Liver (tissue), 9 donors: ENCODE data around the gene SYNM. TPM values are rescaled to one million over a fixed set of nuclear protein-coding genes. Genes with fewer than 3 reads are reported as not detected.

Source experiments
- DNase-seq: peaks from one replicate; pipeline ENCODE4 v3.0.0-alpha.2; 2017; ENCODE audit warnings: low spot score
- H3K27ac ChIP-seq, 2 donors: one replicate each; pipeline ENCODE4 v1.7.0; 2013; ENCODE audit warnings: inconsistent platforms in 2 of 2, low read length in 2 of 2, control low read depth in 1 of 2, low read depth in 1 of 2, mild to moderate bottlenecking in 1 of 2
- H3K27me3 ChIP-seq, 4 donors: one replicate each; pipeline versions ENCODE4 v1.6.1 to v1.7.0; 2013; ENCODE audit warnings: low read length in 3 of 4, inconsistent platforms in 1 of 4, mild to moderate bottlenecking in 1 of 4, moderate library complexity in 1 of 4; ENCODE audit not compliant: control insufficient read depth in 4 of 4, insufficient read depth in 4 of 4
- H3K36me3 ChIP-seq, 4 donors: one replicate each; pipeline versions ENCODE4 v1.6.1 to v1.7.0; 2013; ENCODE audit warnings: low read length in 3 of 4, mild to moderate bottlenecking in 3 of 4, low read depth in 1 of 4, moderate library complexity in 1 of 4; ENCODE audit not compliant: control insufficient read depth in 4 of 4, insufficient read depth in 3 of 4
- H3K4me1 ChIP-seq, 4 donors: one replicate each; pipeline versions ENCODE4 v1.6.1 to v1.7.0; 2013; ENCODE audit warnings: low read length in 3 of 4, mild to moderate bottlenecking in 3 of 4, moderate library complexity in 1 of 4; ENCODE audit not compliant: control insufficient read depth in 4 of 4, insufficient read depth in 4 of 4
- H3K4me3 ChIP-seq, 3 donors: one replicate each; pipeline versions ENCODE4 v1.6.1 to v1.7.0; 2013; ENCODE audit warnings: low read length in 3 of 3, control low read depth in 1 of 3, low read depth in 1 of 3, mild to moderate bottlenecking in 1 of 3
- H3K9ac ChIP-seq, 2 donors: one replicate each; pipeline ENCODE4 v1.7.0; 2013; ENCODE audit warnings: low read length in 2 of 2, mild to moderate bottlenecking in 2 of 2, moderate library complexity in 2 of 2, control low read depth in 1 of 2, low read depth in 1 of 2
- H3K9me3 ChIP-seq, 4 donors: one replicate each; pipeline versions ENCODE4 v1.6.1 to v1.7.0; 2013; ENCODE audit warnings: low read length in 3 of 4; ENCODE audit not compliant: control insufficient read depth in 4 of 4
- EGR1 ChIP-seq, 2 donors: IDR thresholded peaks; 2 replicates each; pipeline ENCODE4 v1.6.1; 2016 to 2018; ENCODE audit warnings: antibody characterized with exemption in 2 of 2, low read depth in 2 of 2
- FOXA1 ChIP-seq: IDR thresholded peaks from 2 replicates; pipeline ENCODE4 v1.6.1; 2016; ENCODE audit warnings: antibody characterized with exemption
- FOXA2 ChIP-seq: IDR thresholded peaks from 2 replicates; pipeline ENCODE4 v1.6.1; 2016; ENCODE audit warnings: antibody characterized with exemption
- GABPA ChIP-seq, 2 donors: IDR thresholded peaks in 1 of 2; conservative IDR thresholded peaks in 1 of 2; 2 replicates each; pipeline ENCODE4 v1.6.1; 2016; ENCODE audit warnings: antibody characterized with exemption in 2 of 2, mild to moderate bottlenecking in 1 of 2, moderate library complexity in 1 of 2
- HNF4A ChIP-seq, 2 donors: conservative IDR thresholded peaks; 2 replicates each; pipeline ENCODE4 v1.6.1; 2016; ENCODE audit warnings: antibody characterized with exemption in 2 of 2, mild to moderate bottlenecking in 2 of 2
- HNF4G ChIP-seq: IDR thresholded peaks from 2 replicates; pipeline ENCODE4 v1.6.1; 2016; ENCODE audit warnings: antibody characterized with exemption
- JUND ChIP-seq, 2 donors: IDR thresholded peaks; 2 replicates each; pipeline ENCODE4 v1.6.1; 2016; ENCODE audit warnings: antibody characterized with exemption in 2 of 2
- MAX ChIP-seq: IDR thresholded peaks from 2 replicates; pipeline ENCODE4 v1.6.1; 2016; ENCODE audit warnings: antibody characterized with exemption
- NR2F2 ChIP-seq: IDR thresholded peaks from 2 replicates; pipeline ENCODE4 v1.6.1; 2016; ENCODE audit warnings: antibody characterized with exemption
- RAD21 ChIP-seq, 2 donors: IDR thresholded peaks; 2 replicates each; pipeline ENCODE4 v1.6.1; 2016; ENCODE audit warnings: antibody characterized with exemption in 2 of 2, mild to moderate bottlenecking in 2 of 2
- RXRA ChIP-seq, 2 donors: IDR thresholded peaks; 2 replicates each; pipeline ENCODE4 v1.6.1; 2017 to 2018; ENCODE audit warnings: antibody characterized with exemption in 2 of 2, mild to moderate bottlenecking in 1 of 2
- SP1 ChIP-seq: IDR thresholded peaks from 2 replicates; pipeline ENCODE4 v1.6.1; 2018; ENCODE audit warnings: antibody characterized with exemption, mild to moderate bottlenecking
- TAF1 ChIP-seq: conservative IDR thresholded peaks from 2 replicates; pipeline ENCODE4 v1.6.1; 2016; ENCODE audit warnings: antibody characterized with exemption, mild to moderate bottlenecking
- YY1 ChIP-seq: IDR thresholded peaks from 2 replicates; pipeline ENCODE4 v1.6.1; 2016; ENCODE audit warnings: antibody characterized with exemption, mild to moderate bottlenecking
- WGBS: extraction: QIAGEN DNeasy Blood & Tissue Kit; methylation state at CpG from one replicate; pipeline ENCODE4 v1.1.7; 2013; 5-methylcytosine and 5-hydroxymethylcytosine counted together
- polyA plus RNA-seq, 2 donors: library from polyadenylated mRNA; stranded (reverse) in 1 of 2; unstranded in 1 of 2; fragments of 200-250 nt in 1 of 2; fragments of >200 nt in 1 of 2; fragmentation: Nextera tagmentation in 1 of 2; extraction: Ambion mirVana in 1 of 2; gene quantifications; one replicate each; pipeline versions ENCODE4 v1.2.1 to v1.2.3, GENCODE V29; 2013 to 2015
- total RNA-seq, 2 donors: library from RNA; depleted of rRNA; stranded (reverse); fragments of >200 nt; gene quantifications; one replicate each; pipeline ENCODE4 v1.2.3, GENCODE V29; 2014
- TF ChIP-seq, protein P1 (sequence below): IDR thresholded peaks from 2 replicates; pipeline ENCODE4 v1.6.1; 2016; ENCODE audit warnings: antibody characterized with exemption
- TF ChIP-seq, protein P2 (sequence below): fragments of 150-350 bp; IDR thresholded peaks from 2 replicates; pipeline ENCODE4 v1.5.1; 2017; ENCODE audit warnings: improper control_type of control experiment, low read depth, low read length; ENCODE audit not compliant: missing input control
- TF ChIP-seq, protein P3 (sequence below): IDR thresholded peaks from 2 replicates; pipeline ENCODE4 v1.6.1; 2016; ENCODE audit warnings: antibody characterized with exemption
- TF ChIP-seq, protein P4 (sequence below): IDR thresholded peaks from 2 replicates; pipeline ENCODE4 v1.6.1; 2016; ENCODE audit warnings: antibody characterized with exemption, mild to moderate bottlenecking
- donor health status: healthy.
- donor health status: healthy.
- donor health status: healthy.
- donor health status: healthy.
- donor health status: healthy.

The SYNM gene
- total and polyA plus RNA-seq, 4 donors = 0.39 to 6.4 (median 1.2) TPM

GRCh38 chr15:99165956-99166689 is 61.2 kb downstream of the SYNM start:
- H3K27me3 ChIP-seq = no peaks in the 10 kb centered on the region
- H3K4me3 ChIP-seq = no peak overlapping the region
- no peaks in the 10 kb centered on the region for H3K9me3 ChIP-seq
- H3K36me3 ChIP-seq = peaks cover 0 to 16% (median 7%) of the 10 kb centered on the region in 4 donors
- no peak for DNase-seq
- peaks cover 0 to 6% (median 3%) of the 10 kb centered on the region in 4 donors for H3K4me1 ChIP-seq
- WGBS = 94% methylated on average over 23 of the region's 23 CpGs
- no peak overlapping the region for H3K9ac ChIP-seq
- TF ChIP-seq, protein P1, sequence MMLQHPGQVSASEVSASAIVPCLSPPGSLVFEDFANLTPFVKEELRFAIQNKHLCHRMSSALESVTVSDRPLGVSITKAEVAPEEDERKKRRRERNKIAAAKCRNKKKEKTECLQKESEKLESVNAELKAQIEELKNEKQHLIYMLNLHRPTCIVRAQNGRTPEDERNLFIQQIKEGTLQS = no peak
- no peak for TF ChIP-seq JUND (IDR thresholded peaks at IDR 0.05)
- TF ChIP-seq GABPA (IDR thresholded peaks at IDR 0.05 in 1 of 2, conservative IDR thresholded peaks at IDR 0.05 in 1 of 2) = no peak
- TF ChIP-seq HNF4G = no peak
- TF ChIP-seq, protein P2, sequence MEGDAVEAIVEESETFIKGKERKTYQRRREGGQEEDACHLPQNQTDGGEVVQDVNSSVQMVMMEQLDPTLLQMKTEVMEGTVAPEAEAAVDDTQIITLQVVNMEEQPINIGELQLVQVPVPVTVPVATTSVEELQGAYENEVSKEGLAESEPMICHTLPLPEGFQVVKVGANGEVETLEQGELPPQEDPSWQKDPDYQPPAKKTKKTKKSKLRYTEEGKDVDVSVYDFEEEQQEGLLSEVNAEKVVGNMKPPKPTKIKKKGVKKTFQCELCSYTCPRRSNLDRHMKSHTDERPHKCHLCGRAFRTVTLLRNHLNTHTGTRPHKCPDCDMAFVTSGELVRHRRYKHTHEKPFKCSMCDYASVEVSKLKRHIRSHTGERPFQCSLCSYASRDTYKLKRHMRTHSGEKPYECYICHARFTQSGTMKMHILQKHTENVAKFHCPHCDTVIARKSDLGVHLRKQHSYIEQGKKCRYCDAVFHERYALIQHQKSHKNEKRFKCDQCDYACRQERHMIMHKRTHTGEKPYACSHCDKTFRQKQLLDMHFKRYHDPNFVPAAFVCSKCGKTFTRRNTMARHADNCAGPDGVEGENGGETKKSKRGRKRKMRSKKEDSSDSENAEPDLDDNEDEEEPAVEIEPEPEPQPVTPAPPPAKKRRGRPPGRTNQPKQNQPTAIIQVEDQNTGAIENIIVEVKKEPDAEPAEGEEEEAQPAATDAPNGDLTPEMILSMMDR = no peak
- TF ChIP-seq FOXA1 = no peak
- TF ChIP-seq, protein P3, sequence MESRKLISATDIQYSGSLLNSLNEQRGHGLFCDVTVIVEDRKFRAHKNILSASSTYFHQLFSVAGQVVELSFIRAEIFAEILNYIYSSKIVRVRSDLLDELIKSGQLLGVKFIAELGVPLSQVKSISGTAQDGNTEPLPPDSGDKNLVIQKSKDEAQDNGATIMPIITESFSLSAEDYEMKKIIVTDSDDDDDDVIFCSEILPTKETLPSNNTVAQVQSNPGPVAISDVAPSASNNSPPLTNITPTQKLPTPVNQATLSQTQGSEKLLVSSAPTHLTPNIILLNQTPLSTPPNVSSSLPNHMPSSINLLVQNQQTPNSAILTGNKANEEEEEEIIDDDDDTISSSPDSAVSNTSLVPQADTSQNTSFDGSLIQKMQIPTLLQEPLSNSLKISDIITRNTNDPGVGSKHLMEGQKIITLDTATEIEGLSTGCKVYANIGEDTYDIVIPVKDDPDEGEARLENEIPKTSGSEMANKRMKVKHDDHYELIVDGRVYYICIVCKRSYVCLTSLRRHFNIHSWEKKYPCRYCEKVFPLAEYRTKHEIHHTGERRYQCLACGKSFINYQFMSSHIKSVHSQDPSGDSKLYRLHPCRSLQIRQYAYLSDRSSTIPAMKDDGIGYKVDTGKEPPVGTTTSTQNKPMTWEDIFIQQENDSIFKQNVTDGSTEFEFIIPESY = no peak
- TF ChIP-seq HNF4A (conservative IDR thresholded peaks at IDR 0.05) = no peak
- TF ChIP-seq RXRA (IDR thresholded peaks at IDR 0.05) = no peak
- TF ChIP-seq EGR1 (IDR thresholded peaks at IDR 0.05; ENCODE audit: low read depth in 2 of 2) = no peak
- TF ChIP-seq, protein P4, sequence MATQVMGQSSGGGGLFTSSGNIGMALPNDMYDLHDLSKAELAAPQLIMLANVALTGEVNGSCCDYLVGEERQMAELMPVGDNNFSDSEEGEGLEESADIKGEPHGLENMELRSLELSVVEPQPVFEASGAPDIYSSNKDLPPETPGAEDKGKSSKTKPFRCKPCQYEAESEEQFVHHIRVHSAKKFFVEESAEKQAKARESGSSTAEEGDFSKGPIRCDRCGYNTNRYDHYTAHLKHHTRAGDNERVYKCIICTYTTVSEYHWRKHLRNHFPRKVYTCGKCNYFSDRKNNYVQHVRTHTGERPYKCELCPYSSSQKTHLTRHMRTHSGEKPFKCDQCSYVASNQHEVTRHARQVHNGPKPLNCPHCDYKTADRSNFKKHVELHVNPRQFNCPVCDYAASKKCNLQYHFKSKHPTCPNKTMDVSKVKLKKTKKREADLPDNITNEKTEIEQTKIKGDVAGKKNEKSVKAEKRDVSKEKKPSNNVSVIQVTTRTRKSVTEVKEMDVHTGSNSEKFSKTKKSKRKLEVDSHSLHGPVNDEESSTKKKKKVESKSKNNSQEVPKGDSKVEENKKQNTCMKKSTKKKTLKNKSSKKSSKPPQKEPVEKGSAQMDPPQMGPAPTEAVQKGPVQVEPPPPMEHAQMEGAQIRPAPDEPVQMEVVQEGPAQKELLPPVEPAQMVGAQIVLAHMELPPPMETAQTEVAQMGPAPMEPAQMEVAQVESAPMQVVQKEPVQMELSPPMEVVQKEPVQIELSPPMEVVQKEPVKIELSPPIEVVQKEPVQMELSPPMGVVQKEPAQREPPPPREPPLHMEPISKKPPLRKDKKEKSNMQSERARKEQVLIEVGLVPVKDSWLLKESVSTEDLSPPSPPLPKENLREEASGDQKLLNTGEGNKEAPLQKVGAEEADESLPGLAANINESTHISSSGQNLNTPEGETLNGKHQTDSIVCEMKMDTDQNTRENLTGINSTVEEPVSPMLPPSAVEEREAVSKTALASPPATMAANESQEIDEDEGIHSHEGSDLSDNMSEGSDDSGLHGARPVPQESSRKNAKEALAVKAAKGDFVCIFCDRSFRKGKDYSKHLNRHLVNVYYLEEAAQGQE = no peak
- TF ChIP-seq TAF1 = no peak
- H3K27ac ChIP-seq = no peak overlapping the region

DNA sequence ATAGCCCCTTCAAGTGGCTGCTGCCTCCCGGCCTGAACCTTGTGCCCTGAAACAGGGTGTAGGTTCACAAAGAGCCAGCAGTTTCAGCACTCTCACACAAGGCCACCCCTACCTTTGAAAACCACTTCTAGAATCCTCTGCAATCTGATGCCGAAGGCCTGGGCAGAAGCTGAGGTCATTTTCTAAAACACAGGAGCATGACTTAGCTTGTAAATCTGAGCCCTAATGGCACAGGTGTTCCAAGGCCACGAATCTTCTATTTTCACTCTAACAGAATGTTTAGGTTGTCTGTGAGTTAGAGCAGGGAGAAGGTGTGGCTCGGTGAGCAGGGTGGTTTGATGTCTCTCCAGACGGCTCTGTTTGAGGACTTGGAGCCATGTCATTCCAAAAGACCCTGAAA is 62.3 kb downstream of the SYNM start:
- H3K36me3 ChIP-seq = peaks cover 0 to 12% (median 5%) of the 10 kb centered on the region in 4 donors
- TF ChIP-seq SP1 (no peak), MAX (no peak), HNF4G (no peak), RAD21 (IDR thresholded peaks at IDR 0.05) (no peak), NR2F2 (no peak), YY1 (no peak), FOXA1 (no peak), EGR1 (IDR thresholded peaks at IDR 0.05; ENCODE audit: low read depth in 2 of 2) (no peak), FOXA2 (no peak)
- TF ChIP-seq, protein P2 = no peak
- TF ChIP-seq, protein P3 = no peak
- no peak overlapping the region for H3K4me3 ChIP-seq
- no peak for DNase-seq
- H3K9ac ChIP-seq = no peak overlapping the region
- WGBS = 88% methylated on average over 5 of the region's 5 CpGs
- no peaks in the 10 kb centered on the region for H3K27me3 ChIP-seq
- no peaks in the 10 kb centered on the region for H3K9me3 ChIP-seq
- peaks cover 0 to 6% (median 3%) of the 10 kb centered on the region in 4 donors for H3K4me1 ChIP-seq
- no peak overlapping the region for H3K27ac ChIP-seq
